K562 (cell line): ENCODE measurements around the gene RGS7. TPM values are rescaled to one million over a fixed set of nuclear protein-coding genes. Genes with fewer than 3 reads are reported as not detected.

ENCODE experiments used
- ATAC-seq: fragments of 200-7000 bp; cut with Tn5 transposase; 3 replicates; pipeline ENCODE4 v1.9.1; 2020; ENCODE audit warnings: moderate library complexity
- BruUV-seq: library from RNA; stranded (reverse); fragments of 400-500 nt; replicated peaks from 2 replicates; lab custom pipeline; 2021; lab: Mats Ljungman, UMichigan
- CTCF ChIA-PET: fragments of 300-600 bp; formaldehyde crosslinking; extraction: SDS; loops from one replicate; lab custom pipeline; 2021; ENCODE audit warnings: low intra/inter-chr PET ratio; lab: Yijun Ruan, JAX
- POLR2A ChIA-PET: fragments of 300-600, 350-650 bp; sonication (Branson Sonifier 250); formaldehyde crosslinking; extraction: SDS; loops from one replicate; lab custom pipeline; 2021; ENCODE audit warnings: antibody characterized with exemption, inconsistent platforms; lab: Yijun Ruan, JAX
- DNase-seq, 4 experiments: peaks; one replicate each; pipeline versions ENCODE4 v3.0.0 to v3.0.0-alpha.2; 2011 to 2018; ENCODE audit warnings: low spot score in 3 of 4, mixed read lengths in 3 of 4; ENCODE audit errors: extremely low read depth in 1 of 4
- FAIRE-seq: peaks from 2 replicates; lab custom pipeline; 2011; peaks lifted over from hg19 to GRCh38; lab: Jason Lieb, UNC
- H2AFZ ChIP-seq: 2 replicates; pipeline ENCODE4 v1.6.0; 2011; ENCODE audit warnings: low read depth, low read length, control low read depth, inconsistent platforms
- H3K27ac ChIP-seq: fragments of 200-600 bp; 3 replicates; pipeline ENCODE4 v1.8.0; 2011; ENCODE audit warnings: low read depth, mild to moderate bottlenecking, control low read depth, inconsistent platforms, low read length, moderate library complexity, mixed read lengths; ENCODE audit errors: extremely low read depth
- H3K27me3 ChIP-seq, 2 experiments: fragments of 300-600 bp in 1 of 2; 2 replicates in 1 of 2; 3 replicates in 1 of 2; pipeline versions ENCODE4 v1.6.0 to v1.8.0; 2011; ENCODE audit warnings: inconsistent platforms in 2 of 2, low read length in 2 of 2, mild to moderate bottlenecking in 1 of 2, mixed read lengths in 1 of 2, moderate library complexity in 1 of 2; ENCODE audit not compliant: control insufficient read depth in 2 of 2, insufficient read depth in 2 of 2
- H3K36me3 ChIP-seq: fragments of 300-600 bp; 3 replicates; pipeline ENCODE4 v1.8.0; 2011; ENCODE audit warnings: mild to moderate bottlenecking, low read length, inconsistent platforms; ENCODE audit not compliant: control insufficient read depth, insufficient read depth
- H3K4me1 ChIP-seq, 2 experiments: fragments of 200-600 bp in 1 of 2; replicated peaks in 1 of 2; 2 replicates in 1 of 2; 3 replicates in 1 of 2; pipeline versions ENCODE4 v1.5.1 to v1.8.0; 2011; ENCODE audit warnings: inconsistent platforms in 2 of 2, low read length in 2 of 2, mild to moderate bottlenecking in 1 of 2, mixed read lengths in 1 of 2, moderate library complexity in 1 of 2; ENCODE audit not compliant: control insufficient read depth in 2 of 2, insufficient read depth in 2 of 2
- H3K4me2 ChIP-seq: 2 replicates; pipeline ENCODE4 v1.6.1; 2011; ENCODE audit warnings: low read length, control low read depth, inconsistent platforms, mixed read lengths; ENCODE audit not compliant: insufficient read depth
- H3K4me3 ChIP-seq: fragments of 200-600 bp; sonication (generic), shearing (Covaris generic); 2 replicates; pipeline ENCODE4 v1.5.1; 2016; ENCODE audit warnings: control low read depth, inconsistent platforms
- H3K79me2 ChIP-seq: fragments of 200-600 bp; 3 replicates; pipeline ENCODE4 v1.8.0; 2011; ENCODE audit warnings: low read length, inconsistent platforms; ENCODE audit not compliant: control insufficient read depth, insufficient read depth
- H3K9ac ChIP-seq, 2 experiments: 2 replicates each; pipeline versions ENCODE4 v1.6.0 to v1.6.1; 2011; ENCODE audit warnings: low read depth in 2 of 2, low read length in 2 of 2, control low read depth in 1 of 2, inconsistent platforms in 1 of 2, mild to moderate bottlenecking in 1 of 2, mixed read lengths in 1 of 2; ENCODE audit not compliant: insufficient read depth in 1 of 2
- H3K9me1 ChIP-seq: one replicate; pipeline ENCODE4 v1.6.0; 2011; ENCODE audit warnings: inconsistent platforms, mild to moderate bottlenecking, low read length, moderate library complexity; ENCODE audit not compliant: control insufficient read depth, insufficient read depth
- H3K9me3 ChIP-seq: replicated peaks from 2 replicates; pipeline ENCODE4 v1.5.1; 2011; ENCODE audit warnings: low read depth, low read length, inconsistent platforms; ENCODE audit not compliant: control insufficient read depth, insufficient read depth
- H4K20me1 ChIP-seq: replicated peaks from 2 replicates; pipeline ENCODE4 v1.6.1; 2011; ENCODE audit warnings: low read length, inconsistent platforms, mixed read lengths; ENCODE audit not compliant: control insufficient read depth, insufficient read depth
- ETV1 ChIP-seq: fragments of 450-650 bp; conservative IDR thresholded peaks from 2 replicates; pipeline ENCODE4 v1.6.1; 2016; ENCODE audit warnings: missing genetic modification characterization, control low read depth, low read depth, missing compliant biosample characterization
- HMGXB4 ChIP-seq: sonication (generic); formaldehyde crosslinking; IDR thresholded peaks from 2 replicates; pipeline ENCODE4 v1.8.1; 2023; ENCODE audit warnings: mild to moderate bottlenecking, missing genetic modification reagents
- NR1H2 ChIP-seq: sonication (generic); formaldehyde crosslinking; IDR thresholded peaks from 2 replicates; pipeline ENCODE4 v1.4.0; 2020; ENCODE audit warnings: mild to moderate bottlenecking, missing genetic modification reagents
- PTTG1 ChIP-seq: fragments of 450-650 bp; IDR thresholded peaks from 2 replicates; pipeline ENCODE4 v1.6.1; 2016; ENCODE audit warnings: low read depth, mild to moderate bottlenecking, missing genetic modification characterization, missing compliant biosample characterization
- ZNF23 ChIP-seq: fragments of 250-450 bp; sonication (Bioruptor Pico); IDR thresholded peaks from 2 replicates; pipeline ENCODE4 v1.4.0; 2020; ENCODE audit warnings: mild to moderate bottlenecking
- ZNF239 ChIP-seq: fragments of 250-450 bp; sonication (Bioruptor Pico); IDR thresholded peaks from 2 replicates; pipeline ENCODE4 v1.4.0; 2020; ENCODE audit warnings: mild to moderate bottlenecking
- WGBS: fragments of 100-300 bp; shearing (Covaris generic); methylation state at CpG from one replicate; pipeline ENCODE4 v1.1.6; 2016; ENCODE audit warnings: low coverage, mixed read lengths; ENCODE audit not compliant: insufficient coverage; ENCODE audit errors: missing lambda C conversion rate; 5-methylcytosine and 5-hydroxymethylcytosine counted together
- in situ Hi-C: fragments of 300-500 bp; cut with MboI; formaldehyde crosslinking; loops from 4 replicates; pipeline ENCODE4 v1.15.0; 2018; ENCODE audit warnings: inconsistent platforms, mixed read lengths
- intact Hi-C: fragments of 100-400 bp; cut with micrococcal nuclease; formaldehyde crosslinking; loops from 2 replicates; pipeline ENCODE4 v1.14.2; 2022
- polyA plus RNA-seq, 8 experiments: library from polyadenylated mRNA; depleted of rRNA in 4 of 8; stranded (reverse) in 5 of 8; unstranded in 3 of 8; fragments of >200 nt; fragmentation: Nextera tagmentation in 2 of 8; fragmentation: Illumina TruSeq in 1 of 8; extraction: Ambion mirVana in 2 of 8; extraction: Trizol in 1 of 8; gene quantifications; 2 replicates each; pipeline versions ENCODE4 v1.2.1 to v1.2.3, GENCODE V29; 2011 to 2014; ENCODE audit warnings: inconsistent platforms in 1 of 8, missing spikeins in 1 of 8
- total RNA-seq, 7 experiments: library from RNA; depleted of rRNA in 6 of 7; stranded (reverse); fragments of >200 nt in 6 of 7; fragmentation: Illumina TruSeq in 2 of 7; extraction: Trizol in 2 of 7; gene quantifications; 2 replicates each; pipeline versions ENCODE4 v1.2.1 to v1.2.3, GENCODE V29; 2011 to 2021; ENCODE audit warnings: low replicate concordance in 1 of 7

RGS7 gene
- total and polyA plus RNA-seq, 9 of the 15 experiments (the other 6 are each of a cell fraction or from before 2014, with no cell fraction given) = not detected

DNA sequence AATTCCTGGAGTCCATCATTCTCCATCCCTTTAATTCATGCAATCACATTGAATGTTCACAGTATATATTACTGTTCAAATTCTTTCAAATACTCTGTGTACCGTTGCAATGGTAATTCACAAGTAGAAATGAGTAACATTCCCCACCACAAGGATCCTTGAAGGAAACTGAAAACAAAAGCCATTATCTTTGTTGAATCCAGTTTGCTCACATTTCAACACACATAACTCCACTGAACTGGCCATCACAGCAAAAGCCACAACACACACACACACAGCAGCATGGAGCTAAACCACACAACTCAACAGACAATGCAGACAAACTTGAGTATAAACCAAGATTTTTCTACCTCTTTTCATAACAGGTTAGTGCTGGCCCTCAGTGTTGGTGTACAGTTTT lies 556.7 kb downstream of the RGS7 start:
- DNase-seq (no peak), FAIRE-seq (no peak), ATAC-seq (no peak)
- Histone ChIP-seq H3K4me2 (no peak overlapping the region), H3K9me3 (no peaks in the 10 kb centered on the region), H3K79me2 (no peaks in the 10 kb centered on the region), H3K27ac (no peak overlapping the region), H3K9me1 (no peaks in the 10 kb centered on the region), H3K4me1 (no peaks in the 10 kb centered on the region), H3K9ac (no peak overlapping the region), H4K20me1 (no peaks in the 10 kb centered on the region), H3K27me3 (no peaks in the 10 kb centered on the region), H3K36me3 (no peaks in the 10 kb centered on the region), H3K4me3 (no peak overlapping the region), H2AFZ (no peak overlapping the region)
- CTCF ChIA-PET = no interaction called here
- 0% methylated on average over 1 of the region's 1 CpG for WGBS
- no TSS peak for BruUV-seq
- POLR2A ChIA-PET = interaction anchor here (0.6 kb wide), 1 partner anchor 31 kb away, joined by 3 read pairs; no protein-coding TSS in a partner anchor
- TF ChIP-seq PTTG1 (tag) = no peak
- no peak for TF ChIP-seq ETV1
- no peak for TF ChIP-seq ZNF239 (CRISPR knock-in tag)
- no peak for TF ChIP-seq NR1H2 (CRISPR knock-in tag)
- no peak for TF ChIP-seq HMGXB4 (CRISPR knock-in tag)
- TF ChIP-seq ZNF23 (CRISPR knock-in tag) = no peak
- in situ Hi-C loops (no loop called here), intact Hi-C loops (no loop called here)
